HG03378 (cell line): ENCODE measurements around the gene SPINK2.
A peak's percentile ranks its signal among the peaks of the same experiment; 100 is the strongest.

ENCODE experiments used
- ATAC-seq: cut with Tn5 transposase; IDR thresholded peaks from one replicate; pipeline ENCODE4 v1.9.1; 2021; ENCODE audit warnings: mild to moderate bottlenecking, moderate library complexity; ENCODE audit not compliant: unreplicated experiment

The SPINK2 gene

GRCh38 chr4:56799824-56800756 lies 21.4 kb downstream of the SPINK2 start:
- ATAC-seq: peak; percentile 89

DNA sequence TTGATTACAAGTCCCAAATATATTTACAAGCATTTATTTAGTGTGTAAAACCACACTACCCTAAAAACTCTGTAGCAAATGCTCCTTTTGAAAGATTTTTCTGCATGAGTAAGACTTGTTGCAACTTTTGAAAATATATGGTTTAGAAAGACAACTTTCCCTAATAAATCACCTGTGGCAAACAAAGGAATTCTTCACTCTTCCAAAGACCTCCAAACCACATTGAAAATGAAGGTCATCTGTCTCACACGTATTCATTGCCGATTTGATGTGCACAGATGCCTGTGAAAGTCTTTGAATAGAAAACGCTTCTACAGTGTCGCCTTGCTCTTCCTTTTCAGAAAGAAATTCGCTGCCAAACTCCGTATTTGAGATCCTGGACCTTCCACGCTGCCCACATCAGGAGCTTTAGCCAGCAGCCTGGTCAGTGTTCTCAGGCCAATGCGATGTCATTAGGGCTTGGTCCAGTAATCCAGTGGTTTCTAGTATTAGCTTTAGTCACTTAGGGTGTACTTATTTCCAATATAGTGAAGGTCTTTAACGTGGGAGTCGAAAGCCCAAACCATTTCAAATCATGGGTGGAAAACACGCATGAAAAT lies 22.2 kb downstream of the SPINK2 start:
- no peak for ATAC-seq

GRCh38 chr4:56796211-56796610 lies 25.3 kb downstream of the SPINK2 start:
- no peak for ATAC-seq

- peak; percentile 84 for ATAC-seq
Observed at GRCh38 chr4:56791316-56791715, 30.2 kb downstream of the SPINK2 start.

GRCh38 chr4:56790691-56791091 lies 30.8 kb downstream of the SPINK2 start:
- no peak for ATAC-seq

GRCh38 chr4:56788081-56788480 lies 33.4 kb downstream of the SPINK2 start:
- no peak for ATAC-seq

DNA sequence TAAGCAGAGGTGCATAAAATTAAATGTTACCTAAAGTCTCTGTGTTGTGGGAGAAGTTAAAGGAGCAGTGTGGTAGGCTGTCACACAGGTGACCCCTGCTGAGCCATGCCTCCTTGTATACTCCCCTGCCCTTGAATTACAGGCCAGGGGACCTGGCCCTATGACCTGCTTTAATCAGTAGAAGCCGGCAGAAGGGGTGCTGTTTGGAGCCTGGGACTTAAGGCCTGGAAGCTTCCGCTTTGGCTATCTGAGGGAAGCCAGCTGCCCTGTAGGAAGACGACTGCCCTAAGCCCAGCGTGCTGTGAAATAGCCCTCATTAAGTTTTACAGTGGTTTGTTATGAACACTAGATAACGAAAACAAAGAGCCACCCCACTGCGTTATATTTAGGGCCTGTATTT lies 34.1 kb downstream of the SPINK2 start:
- ATAC-seq: no peak

- no peak for ATAC-seq
Observed at GRCh38 chr4:56786955-56787354, 34.5 kb downstream of the SPINK2 start.

DNA sequence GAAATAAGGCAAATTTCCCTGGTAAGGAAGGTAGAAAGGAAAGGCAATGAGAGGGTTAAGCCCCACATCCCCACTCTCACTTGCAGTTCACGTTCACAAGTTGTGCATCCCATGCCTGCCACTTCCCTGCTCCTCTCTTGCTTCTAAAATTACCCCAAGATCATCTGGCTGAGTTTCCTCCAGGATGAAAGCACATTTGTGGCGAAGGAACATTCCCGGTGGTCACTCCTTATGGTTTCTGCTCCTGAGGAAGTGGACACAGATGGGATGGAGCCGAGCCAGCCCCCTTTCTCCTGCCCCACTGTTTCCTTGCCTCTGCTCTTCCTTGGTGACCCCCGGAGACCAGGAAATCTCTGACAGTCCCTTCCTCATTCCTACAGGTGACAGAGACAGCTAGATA lies 37.5 kb downstream of the SPINK2 start:
- ATAC-seq: no peak

DNA sequence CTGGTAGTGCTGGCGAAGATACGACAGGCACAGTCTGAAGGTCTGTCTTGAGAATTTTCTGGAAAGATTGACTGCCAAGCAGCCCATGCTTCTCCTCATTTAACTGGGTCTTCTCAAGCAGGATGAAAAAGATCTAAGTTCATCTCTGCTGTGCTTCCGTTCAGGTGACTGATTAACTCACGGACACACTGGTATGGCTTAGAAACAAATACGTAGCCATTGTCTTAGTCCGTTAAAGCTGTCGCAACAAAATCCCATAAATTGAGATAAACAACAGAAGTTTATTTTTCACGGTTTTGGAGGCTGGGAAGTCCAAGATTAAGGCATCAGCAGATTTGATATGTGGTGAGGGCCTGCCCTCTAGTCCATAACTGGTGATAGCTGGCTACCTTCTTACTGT lies 39.5 kb downstream of the SPINK2 start:
- no peak for ATAC-seq

- no peak for ATAC-seq
Observed at GRCh38 chr4:56773346-56773745, 48.2 kb downstream of the SPINK2 start.

- ATAC-seq: no peak
Observed at GRCh38 chr4:56772134-56772533, 49.4 kb downstream of the SPINK2 start.

DNA sequence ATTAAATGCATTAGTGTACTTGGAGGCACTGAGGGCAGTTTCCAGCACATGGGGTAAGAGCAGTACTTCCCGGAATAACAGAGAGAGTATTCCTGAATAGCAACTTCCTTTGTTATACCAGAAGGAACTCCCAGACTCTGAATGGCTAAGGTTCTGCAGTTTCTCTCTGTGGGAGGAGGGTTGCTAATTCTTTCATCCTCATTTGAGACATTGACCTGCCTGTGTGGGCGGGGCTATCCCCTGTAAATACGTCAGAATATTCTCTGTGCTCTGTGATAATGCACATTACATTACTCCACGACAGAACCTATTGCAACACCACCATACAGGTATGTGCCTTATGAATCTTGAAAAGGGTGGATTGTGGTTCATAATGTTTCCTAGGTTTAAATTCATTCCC lies 52.7 kb downstream of the SPINK2 start:
- no peak for ATAC-seq

- ATAC-seq: no peak
Observed at GRCh38 chr4:56768316-56768715, 53.2 kb downstream of the SPINK2 start.

GRCh38 chr4:56767567-56767966 lies 53.9 kb downstream of the SPINK2 start:
- no peak for ATAC-seq

DNA sequence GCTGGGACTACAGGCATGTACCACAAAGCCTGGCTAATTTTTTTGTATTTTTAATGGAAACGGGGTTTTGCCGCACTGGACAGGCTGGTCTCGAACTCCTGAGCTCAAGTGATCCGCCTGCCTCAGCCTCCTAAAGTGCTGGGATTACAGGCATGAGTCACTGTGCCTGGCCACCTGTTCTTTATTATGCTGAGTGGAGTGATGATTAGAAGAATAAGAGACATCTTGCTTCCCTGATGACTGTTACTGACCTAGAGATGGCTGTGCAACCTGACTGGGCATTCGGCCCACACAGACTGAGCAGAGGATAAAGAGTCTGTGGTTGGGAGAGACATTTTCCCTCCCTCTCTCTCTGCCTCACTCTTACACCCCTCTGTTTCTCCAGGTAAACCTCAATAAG lies 56.7 kb downstream of the SPINK2 start:
- ATAC-seq: no peak

GRCh38 chr4:56764223-56764622 lies 57.3 kb downstream of the SPINK2 start:
- no peak for ATAC-seq

DNA sequence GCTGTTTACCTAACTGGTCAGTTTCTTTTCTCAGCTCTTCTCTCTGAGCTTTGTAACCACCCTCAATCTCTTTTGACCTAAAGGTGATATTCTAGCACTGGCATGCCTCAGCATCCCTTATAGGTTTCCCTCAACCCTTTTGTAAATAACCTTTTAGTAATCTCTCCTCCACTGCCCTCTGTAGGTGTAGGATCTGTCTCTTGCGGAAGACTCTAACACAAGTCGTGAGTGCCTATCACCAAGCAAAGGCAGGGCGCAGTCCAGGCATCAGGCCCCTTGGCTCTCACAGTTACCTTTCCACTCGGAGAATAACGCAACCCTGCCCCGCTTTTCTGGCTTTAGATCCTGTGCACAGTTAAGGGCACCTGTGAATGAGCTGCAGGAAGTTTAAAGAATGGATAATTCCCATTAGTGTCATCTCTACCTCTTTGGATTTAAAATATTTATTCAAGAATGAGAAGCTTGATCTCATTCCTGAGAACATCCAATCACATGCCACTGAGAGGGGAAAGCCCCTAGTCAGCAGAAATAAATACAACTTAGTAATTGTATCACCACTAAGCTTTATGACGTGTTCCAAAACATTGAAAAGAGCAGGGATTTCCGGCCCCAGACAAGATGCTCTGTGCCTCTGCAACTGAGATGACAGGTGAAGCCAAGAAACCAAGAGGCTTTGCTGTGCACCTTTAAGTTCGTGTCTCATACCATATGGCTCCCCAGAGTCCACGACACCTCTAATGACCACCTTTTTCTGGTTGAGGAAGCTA lies 58.8 kb downstream of the SPINK2 start:
- ATAC-seq: peak; percentile 40

- ATAC-seq: no peak
Observed at GRCh38 chr4:56760183-56760582, 61.3 kb downstream of the SPINK2 start.
